Panc1 (cell line): Measurements from ENCODE around the gene SMARCA1.

Source experiments
- CTCF ChIP-seq: fragments of 450-650 bp; IDR thresholded peaks from 2 replicates; pipeline ENCODE4 v1.5.1; 2017; ENCODE audit warnings: mild to moderate bottlenecking
- POLR2AphosphoS5 ChIP-seq: IDR thresholded peaks from 2 replicates; pipeline ENCODE4 v1.6.1; 2012; ENCODE audit warnings: mild to moderate bottlenecking, low read depth, low read length, moderate library complexity
- REST ChIP-seq, 2 experiments: IDR thresholded peaks; 2 replicates each; pipeline ENCODE4 v1.6.1; 2011 to 2012; ENCODE audit warnings: low read depth in 2 of 2, control low read depth in 1 of 2, low read length in 1 of 2, mild to moderate bottlenecking in 1 of 2, moderate library complexity in 1 of 2; ENCODE audit not compliant: insufficient read depth in 1 of 2
- SIN3A ChIP-seq: IDR thresholded peaks from 2 replicates; pipeline ENCODE4 v1.6.1; 2012; ENCODE audit warnings: low read depth, mild to moderate bottlenecking, low read length, moderate library complexity, borderline replicate concordance; ENCODE audit not compliant: insufficient read depth

- no peak for TF ChIP-seq CTCF
- TF ChIP-seq POLR2AphosphoS5: no peak
- TF ChIP-seq SIN3A: no peak
- no peak for TF ChIP-seq REST (IDR thresholded peaks at IDR 0.05; ENCODE audit: insufficient read depth in 1 of 2, low read depth in 2 of 2, low read length in 1 of 2)
These were observed 34.7 kb upstream of the SMARCA1 start for GRCh38 chrX:129557844-129558480.
